SJSA1 (cell line): ENCODE measurements around the gene HIPK2. TPM values are rescaled to one million over a fixed set of nuclear protein-coding genes. Genes with fewer than 3 reads are reported as not detected.
"Not testable (repeated sequence)": the region's sequence is repeated elsewhere in the genome, so short reads cannot be mapped to it uniquely, and the experiment has no call there.

ENCODE experiments used
- DNase-seq, 2 experiments: peaks; one replicate each; pipeline ENCODE4 v3.0.0-alpha.2; 2015 to 2020; ENCODE audit warnings: low spot score in 2 of 2, low read depth in 1 of 2
- H3K27ac ChIP-seq: fragments of 250-450 bp; sonication (Bioruptor Pico); 2 replicates; pipeline ENCODE4 v1.5.1; 2020; ENCODE audit warnings: mild to moderate bottlenecking, moderate library complexity
- H3K27me3 ChIP-seq: fragments of 250-450 bp; sonication (Bioruptor Pico); replicated peaks from 2 replicates; pipeline ENCODE4 v1.5.1; 2020; ENCODE audit warnings: mild to moderate bottlenecking, moderate library complexity
- H3K36me3 ChIP-seq: fragments of 250-450 bp; sonication (Bioruptor Pico); 2 replicates; pipeline ENCODE4 v1.5.1; 2020; ENCODE audit warnings: mild to moderate bottlenecking
- H3K4me1 ChIP-seq: fragments of 250-450 bp; sonication (Bioruptor Pico); replicated peaks from 2 replicates; pipeline ENCODE4 v1.6.1; 2021; ENCODE audit warnings: mild to moderate bottlenecking
- H3K4me3 ChIP-seq: fragments of 250-450 bp; sonication (Bioruptor Pico); 2 replicates; pipeline ENCODE4 v1.5.1; 2020; ENCODE audit warnings: mild to moderate bottlenecking
- H3K9me3 ChIP-seq: fragments of 250-450 bp; sonication (Bioruptor Pico); replicated peaks from 2 replicates; pipeline ENCODE4 v1.5.1; 2020; ENCODE audit warnings: mild to moderate bottlenecking
- total RNA-seq: library from RNA; depleted of rRNA; stranded (reverse); fragments of >200 nt; shearing (Covaris generic); gene quantifications from 2 replicates; pipeline ENCODE4 v1.2.3, GENCODE V29; 2014

Gene HIPK2
- total RNA-seq, 1 experiment from 2014 or later: 10.9 TPM

DNA sequence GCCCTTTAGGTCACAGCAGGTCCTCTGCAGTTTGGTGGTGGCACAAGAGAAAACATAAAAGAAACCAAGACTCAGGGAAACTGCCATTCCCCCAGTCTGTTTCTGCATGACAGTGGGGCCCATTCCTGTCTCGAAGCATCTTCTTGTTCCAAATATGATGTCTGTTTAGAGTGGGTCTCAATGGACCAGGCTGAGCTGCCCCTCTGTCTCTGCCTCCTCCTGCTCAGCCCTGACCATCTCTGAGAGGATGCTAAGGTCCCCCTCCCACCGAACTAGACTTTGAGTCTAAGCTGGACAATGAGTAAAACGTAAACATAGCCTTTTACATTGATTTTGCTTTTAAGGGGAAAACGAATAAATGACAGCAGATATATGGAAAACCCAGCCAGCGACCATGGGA, 213.9 kb downstream of the HIPK2 start:
- H3K4me3 ChIP-seq: no peak overlapping the region
- H3K9me3 ChIP-seq: no peaks in the 10 kb centered on the region
- peaks cover 3% of the 10 kb centered on the region; the same call in 1 of the 2 replicates for H3K36me3 ChIP-seq
- no peaks in the 10 kb centered on the region for H3K4me1 ChIP-seq
- H3K27me3 ChIP-seq: no peaks in the 10 kb centered on the region
- no peak for DNase-seq
- H3K27ac ChIP-seq: no peak overlapping the region

DNA sequence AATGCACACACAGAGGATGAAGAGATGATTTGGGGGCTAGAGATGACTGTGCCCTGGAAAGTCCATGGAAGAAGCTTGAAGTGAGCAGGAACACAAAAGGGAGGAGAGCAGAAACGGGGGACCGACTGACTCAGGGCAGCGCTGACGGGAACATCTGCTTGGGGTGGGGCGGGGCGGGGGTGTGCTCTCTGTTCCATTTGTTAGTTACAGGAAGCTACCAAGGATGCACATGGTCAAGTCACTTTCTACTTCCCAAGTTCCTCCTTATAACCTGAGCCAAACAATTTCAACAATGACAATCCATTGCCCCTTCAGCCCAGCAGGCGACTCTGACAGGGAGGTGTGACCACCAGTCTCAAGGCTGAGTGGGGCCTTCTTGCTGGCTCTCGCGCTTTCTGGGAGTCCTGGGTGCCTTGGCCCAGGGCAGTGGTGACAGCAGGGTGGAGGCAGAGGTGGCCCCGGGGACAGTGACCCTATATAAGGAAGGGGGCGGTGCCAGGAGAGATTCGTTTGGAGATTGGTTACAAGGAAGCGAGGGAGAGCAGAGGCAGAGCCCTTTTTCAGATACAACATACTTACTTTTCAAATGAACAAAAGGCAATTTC, 214.7 kb downstream of the HIPK2 start:
- DNase-seq: no peak
- no peak overlapping the region for H3K27ac ChIP-seq
- H3K4me3 ChIP-seq: no peak overlapping the region
- H3K27me3 ChIP-seq: no peaks in the 10 kb centered on the region
- no peaks in the 10 kb centered on the region for H3K4me1 ChIP-seq
- H3K36me3 ChIP-seq: peaks cover 3% of the 10 kb centered on the region; the same call in 1 of the 2 replicates
- H3K9me3 ChIP-seq: no peaks in the 10 kb centered on the region

DNA sequence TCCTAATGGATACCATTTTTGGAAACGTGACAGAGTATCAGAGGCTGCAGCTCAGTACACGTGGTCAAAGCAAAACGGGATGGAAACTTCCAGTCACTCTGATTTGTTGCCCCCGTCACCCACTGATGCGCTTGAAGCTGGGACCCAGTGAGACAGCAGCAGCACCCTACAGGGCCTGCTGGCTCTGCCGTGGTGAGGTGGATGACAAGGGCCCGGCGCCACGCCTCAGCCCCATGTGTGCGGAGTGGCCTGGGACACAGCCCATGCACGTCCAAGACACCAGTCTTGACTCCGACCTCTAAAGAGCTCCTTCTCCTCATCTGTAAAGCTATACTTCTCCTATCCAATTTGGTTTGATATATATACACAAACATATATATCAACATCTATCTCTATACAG, 215.3 kb downstream of the HIPK2 start:
- no peak for DNase-seq
- H3K9me3 ChIP-seq: no peaks in the 10 kb centered on the region
- H3K27me3 ChIP-seq: no peaks in the 10 kb centered on the region
- H3K27ac ChIP-seq: no peak overlapping the region
- H3K36me3 ChIP-seq: no peaks in the 10 kb centered on the region
- H3K4me3 ChIP-seq: no peak overlapping the region
- no peaks in the 10 kb centered on the region for H3K4me1 ChIP-seq

DNA sequence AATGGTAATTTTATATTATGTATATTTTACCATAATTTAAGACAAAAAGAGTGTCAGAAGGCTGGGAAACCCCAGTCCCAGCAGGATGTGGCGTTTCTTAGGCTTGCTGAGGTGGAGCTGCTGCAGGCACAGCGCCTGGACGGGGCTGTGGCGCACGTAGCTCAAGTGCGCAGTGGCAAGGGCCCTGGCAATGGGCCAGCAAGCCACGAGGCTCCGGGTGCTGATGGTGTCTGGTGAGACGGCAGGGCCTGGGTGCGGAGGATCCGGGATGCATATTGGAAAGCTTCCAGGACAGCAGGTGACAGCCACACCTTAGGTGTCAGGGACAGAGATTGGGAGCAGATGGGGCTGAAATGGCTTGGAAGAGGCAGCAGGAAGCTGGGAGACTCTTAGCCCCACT, 217.1 kb downstream of the HIPK2 start:
- Histone ChIP-seq H3K4me1 (no peaks in the 10 kb centered on the region), H3K4me3 (no peak overlapping the region), H3K9me3 (no peaks in the 10 kb centered on the region), H3K27me3 (no peaks in the 10 kb centered on the region), H3K36me3 (no peaks in the 10 kb centered on the region), H3K27ac (no peak overlapping the region)
- no peak for DNase-seq

DNA sequence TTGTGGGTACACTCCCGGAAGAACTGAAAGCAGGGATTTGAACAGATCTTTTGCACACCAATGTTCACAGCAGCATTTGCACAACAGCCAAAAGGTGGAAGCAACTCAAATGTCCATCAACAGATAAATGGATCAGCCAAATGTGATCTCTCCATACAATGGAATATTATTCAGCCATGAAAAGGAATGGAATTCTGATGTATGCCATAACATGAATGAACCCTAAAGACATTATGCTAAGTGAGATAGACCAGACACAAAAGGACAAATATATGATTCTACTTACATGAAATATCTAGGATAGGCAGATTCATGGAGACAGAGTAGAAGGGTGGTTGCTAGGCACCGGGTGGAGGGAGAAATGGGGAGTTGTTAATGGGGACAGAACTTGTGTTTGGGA, 217.6 kb downstream of the HIPK2 start:
- Histone ChIP-seq H3K27ac (no peak overlapping the region), H3K36me3 (no peaks in the 10 kb centered on the region), H3K4me1 (no peaks in the 10 kb centered on the region), H3K9me3 (no peaks in the 10 kb centered on the region), H3K4me3 (no peak overlapping the region), H3K27me3 (no peaks in the 10 kb centered on the region)
- no peak for DNase-seq

DNA sequence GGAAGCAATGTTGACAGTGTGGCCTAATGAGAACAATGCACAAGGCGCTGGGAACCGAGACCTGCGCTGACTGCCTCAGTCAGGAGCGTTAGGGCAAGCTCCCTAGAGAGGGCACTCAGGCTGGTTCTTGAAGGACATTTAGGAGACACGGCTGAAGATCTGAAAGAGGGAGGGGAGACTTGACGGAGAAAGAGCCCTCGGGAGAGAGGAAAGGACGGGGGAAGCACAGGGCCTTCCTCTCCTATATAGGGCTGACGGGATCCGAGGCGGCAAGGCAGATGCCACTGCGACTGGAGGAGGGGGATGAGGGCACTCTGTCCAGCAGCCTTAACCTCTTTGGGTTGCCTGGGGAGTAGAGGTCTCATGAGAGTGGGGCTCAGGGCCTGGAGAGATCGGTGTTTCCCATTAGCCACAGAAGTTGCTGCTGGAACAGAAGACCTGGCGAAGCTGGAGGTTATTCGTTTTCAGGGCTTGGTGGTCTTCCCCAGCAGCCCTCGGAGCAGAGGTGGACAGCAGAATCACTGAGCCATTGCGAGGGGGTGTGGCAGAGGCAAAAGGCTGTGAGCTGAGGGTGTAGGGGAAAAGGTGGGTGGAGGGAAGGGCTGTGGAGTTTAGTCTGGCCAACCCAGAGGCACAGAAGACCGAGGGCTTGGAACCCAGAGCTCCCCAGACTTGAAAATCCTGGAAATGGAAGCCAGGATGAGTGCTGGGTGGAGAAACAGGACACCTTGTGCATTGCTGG, 218.3 kb downstream of the HIPK2 start:
- Histone ChIP-seq H3K27me3 (no peaks in the 10 kb centered on the region), H3K9me3 (no peaks in the 10 kb centered on the region), H3K36me3 (no peaks in the 10 kb centered on the region), H3K4me3 (no peak overlapping the region), H3K4me1 (no peaks in the 10 kb centered on the region), H3K27ac (no peak overlapping the region)
- DNase-seq: no peak

DNA sequence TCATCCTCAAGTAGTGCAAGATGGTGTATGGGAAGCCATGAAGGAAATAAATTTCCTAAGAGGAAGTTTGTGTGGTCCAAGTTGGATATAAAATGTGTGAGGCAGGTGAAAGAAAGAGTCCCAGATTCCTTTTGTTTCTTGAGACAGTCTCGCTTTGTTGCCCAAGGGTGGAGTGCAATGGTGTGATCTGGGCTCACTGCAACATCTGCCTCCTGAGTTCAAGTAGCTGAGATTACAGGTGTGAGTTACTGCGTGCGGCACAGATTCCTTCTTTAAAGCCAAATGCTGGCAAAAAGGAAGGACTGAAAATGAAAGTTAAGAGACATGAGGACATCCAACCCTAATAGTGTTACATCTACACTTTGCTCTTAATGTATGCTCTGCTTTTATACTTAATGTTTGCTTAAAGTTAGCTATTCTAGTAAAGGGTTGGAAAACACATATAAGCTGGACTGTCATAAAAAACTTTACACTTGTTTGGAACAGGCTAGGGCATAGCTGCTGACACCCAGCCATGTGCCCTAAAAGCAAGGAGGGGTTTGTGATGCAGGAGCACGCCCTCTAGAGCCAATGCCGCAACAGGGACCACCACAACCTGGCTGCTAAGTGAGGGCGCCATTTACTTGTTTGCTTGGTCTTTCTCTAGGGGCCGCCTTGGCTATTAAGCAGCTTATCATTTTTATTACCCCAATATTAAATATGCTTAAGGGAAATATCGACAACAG, 219.8 kb downstream of the HIPK2 start:
- H3K9me3 ChIP-seq: no peaks in the 10 kb centered on the region
- no peaks in the 10 kb centered on the region for H3K27me3 ChIP-seq
- H3K27ac ChIP-seq: no peak overlapping the region
- no peaks in the 10 kb centered on the region for H3K4me1 ChIP-seq
- no peak overlapping the region for H3K4me3 ChIP-seq
- DNase-seq: no peak
- no peaks in the 10 kb centered on the region for H3K36me3 ChIP-seq

GRCh38 chr7:139553991-139554700, 223.7 kb downstream of the HIPK2 start:
- not testable (repeated sequence) for H3K27me3 ChIP-seq, H3K27ac ChIP-seq, H3K9me3 ChIP-seq, H3K4me3 ChIP-seq, H3K4me1 ChIP-seq, DNase-seq, H3K36me3 ChIP-seq

GRCh38 chr7:139548302-139549028, 229.3 kb downstream of the HIPK2 start:
- Histone ChIP-seq H3K4me3 (no peak overlapping the region), H3K27ac (no peak overlapping the region), H3K27me3 (no peaks in the 10 kb centered on the region), H3K9me3 (no peaks in the 10 kb centered on the region), H3K36me3 (no peaks in the 10 kb centered on the region), H3K4me1 (no peaks in the 10 kb centered on the region)
- no peak for DNase-seq

DNA sequence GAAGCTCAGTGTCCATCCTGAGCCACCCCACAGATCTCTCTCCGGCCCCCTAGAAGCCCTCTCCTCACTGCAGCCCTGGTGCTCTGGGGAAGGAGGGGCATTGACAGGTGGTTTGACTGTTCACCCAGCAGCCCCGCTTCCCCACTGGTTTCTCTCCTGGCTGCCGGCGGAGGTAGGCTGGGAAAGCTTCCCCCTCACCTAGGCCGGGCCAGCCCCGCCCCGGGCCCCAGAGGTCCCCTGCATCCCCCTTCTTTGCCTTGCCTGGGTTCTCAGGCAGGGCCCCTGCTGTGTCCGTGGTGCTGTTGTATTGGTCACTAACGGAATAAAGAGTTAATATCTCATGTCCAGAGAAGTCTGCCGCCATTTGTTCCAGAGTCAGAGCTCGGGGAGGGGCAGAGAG, 233.2 kb downstream of the HIPK2 start:
- Histone ChIP-seq H3K27me3 (no peaks in the 10 kb centered on the region), H3K9me3 (no peaks in the 10 kb centered on the region), H3K4me3 (no peak overlapping the region), H3K27ac (no peak overlapping the region), H3K36me3 (no peaks in the 10 kb centered on the region), H3K4me1 (no peaks in the 10 kb centered on the region)
- no peak for DNase-seq

GRCh38 chr7:139543801-139544603, 233.8 kb downstream of the HIPK2 start:
- no peaks in the 10 kb centered on the region for H3K27me3 ChIP-seq
- H3K4me1 ChIP-seq: no peaks in the 10 kb centered on the region

GRCh38 chr7:139542308-139543151, 235.3 kb downstream of the HIPK2 start:
- Histone ChIP-seq H3K4me3 (no peak overlapping the region), H3K27ac (no peak overlapping the region), H3K4me1 (no peaks in the 10 kb centered on the region), H3K36me3 (no peaks in the 10 kb centered on the region), H3K27me3 (no peaks in the 10 kb centered on the region), H3K9me3 (no peaks in the 10 kb centered on the region)
- no peak for DNase-seq

More at GRCh38 chr7:139543801-139544603, 233.8 kb downstream of the HIPK2 start:
- H3K27ac ChIP-seq: no peak overlapping the region
- no peaks in the 10 kb centered on the region for H3K36me3 ChIP-seq
- H3K4me3 ChIP-seq: no peak overlapping the region
- H3K9me3 ChIP-seq: no peaks in the 10 kb centered on the region
- no peak for DNase-seq
